ENCODE measurements around the gene BMPR2.

DNA sequence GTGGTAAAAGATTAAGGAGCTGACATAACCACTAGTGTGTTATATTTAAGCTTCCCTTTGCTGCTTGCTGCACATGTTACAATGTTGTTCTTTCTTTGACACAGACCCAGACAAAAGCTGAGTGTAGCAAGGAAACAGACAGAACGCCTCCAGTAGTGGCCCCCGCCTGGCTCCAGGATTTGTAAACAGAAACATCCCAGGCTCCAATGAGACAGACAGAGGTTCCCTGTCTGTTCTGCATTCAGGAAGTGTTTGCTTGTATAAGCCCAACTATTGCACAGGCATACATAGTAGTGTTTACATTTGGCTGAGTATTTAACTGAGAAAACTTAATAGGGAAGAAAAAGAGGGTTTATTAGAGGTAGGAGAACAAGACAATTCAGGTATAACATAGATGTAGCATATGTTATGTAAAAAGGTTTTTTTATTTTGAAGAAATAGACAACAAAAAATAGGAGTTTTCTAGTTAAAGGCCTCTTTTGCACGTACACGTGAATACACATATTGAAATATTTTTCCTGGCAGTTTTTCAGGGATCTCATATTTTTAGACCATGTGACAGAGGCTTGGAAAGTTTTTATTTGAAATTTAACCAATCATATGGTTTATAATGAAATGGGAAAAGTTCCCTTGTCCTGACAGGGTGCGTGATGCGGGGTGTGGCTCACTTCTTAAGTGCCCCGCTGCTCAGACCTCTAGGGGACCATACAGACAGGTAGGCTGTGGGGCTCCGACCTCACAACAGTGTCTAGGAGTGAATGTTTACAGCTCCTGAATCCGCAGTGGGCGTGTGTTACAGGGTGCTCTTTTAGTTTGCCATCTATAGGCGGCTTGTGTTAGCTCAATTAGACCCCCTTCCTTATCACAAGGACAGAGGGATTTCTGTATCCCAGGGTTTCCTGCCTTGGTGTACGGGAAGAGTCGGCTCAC lies 118.4 kb downstream of the BMPR2 start:
- TF ChIP-seq, protein P1, sequence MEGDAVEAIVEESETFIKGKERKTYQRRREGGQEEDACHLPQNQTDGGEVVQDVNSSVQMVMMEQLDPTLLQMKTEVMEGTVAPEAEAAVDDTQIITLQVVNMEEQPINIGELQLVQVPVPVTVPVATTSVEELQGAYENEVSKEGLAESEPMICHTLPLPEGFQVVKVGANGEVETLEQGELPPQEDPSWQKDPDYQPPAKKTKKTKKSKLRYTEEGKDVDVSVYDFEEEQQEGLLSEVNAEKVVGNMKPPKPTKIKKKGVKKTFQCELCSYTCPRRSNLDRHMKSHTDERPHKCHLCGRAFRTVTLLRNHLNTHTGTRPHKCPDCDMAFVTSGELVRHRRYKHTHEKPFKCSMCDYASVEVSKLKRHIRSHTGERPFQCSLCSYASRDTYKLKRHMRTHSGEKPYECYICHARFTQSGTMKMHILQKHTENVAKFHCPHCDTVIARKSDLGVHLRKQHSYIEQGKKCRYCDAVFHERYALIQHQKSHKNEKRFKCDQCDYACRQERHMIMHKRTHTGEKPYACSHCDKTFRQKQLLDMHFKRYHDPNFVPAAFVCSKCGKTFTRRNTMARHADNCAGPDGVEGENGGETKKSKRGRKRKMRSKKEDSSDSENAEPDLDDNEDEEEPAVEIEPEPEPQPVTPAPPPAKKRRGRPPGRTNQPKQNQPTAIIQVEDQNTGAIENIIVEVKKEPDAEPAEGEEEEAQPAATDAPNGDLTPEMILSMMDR (IDR thresholded peaks at IDR 0.05) = no peak
- TF ChIP-seq POLR2A (IDR thresholded peaks at IDR 0.05; ENCODE audit: low read depth) (no peak), POLR2AphosphoS5 (IDR thresholded peaks at IDR 0.05) (no peak)

Data from esophagus muscularis mucosa (tissue), 3 donors.